ENCODE measurements around the gene CELF6. TPM values are rescaled to one million over a fixed set of nuclear protein-coding genes. Genes with fewer than 3 reads are reported as not detected.

Gene CELF6
- total and polyA plus RNA-seq, 2 experiments from 2014 or later: 0.14 TPM; not detected in 1

DNA sequence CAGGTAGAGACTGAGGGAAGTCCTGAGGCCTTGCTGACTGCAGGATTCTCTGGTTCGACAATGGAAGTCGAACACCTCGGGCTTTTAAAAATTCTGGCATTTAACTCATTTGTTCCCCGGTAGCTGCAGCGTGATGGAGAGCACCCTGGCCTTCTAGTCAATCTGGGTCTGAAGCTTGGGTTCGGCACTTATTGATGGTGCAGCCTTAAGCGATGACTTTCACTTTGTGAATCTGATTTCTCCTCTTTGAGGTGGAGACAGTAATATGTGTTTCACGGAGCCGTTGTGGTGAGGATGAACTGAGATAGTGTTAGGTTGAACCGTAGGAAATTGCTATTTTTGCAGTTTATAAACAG is 47.0 kb downstream of the CELF6 start:
- Histone ChIP-seq H3K4me3 (peak overlapping the region; percentile 90), H4K20me1 (replicated peaks; ENCODE audit: insufficient read depth) (peaks cover 13% of the 10 kb centered on the region), H3K4me1 (ENCODE audit: insufficient read depth) (peaks cover 7% of the 10 kb centered on the region; the same call in 1 of the 2 replicates), H3K9me2 (ENCODE audit: insufficient read depth) (no peaks in the 10 kb centered on the region), H3K4me2 (peak overlapping the region; percentile 86), H3K27me3 (ENCODE audit: insufficient read depth) (no peaks in the 10 kb centered on the region), H3F3A (replicated peaks; ENCODE audit: low read depth) (no peaks in the 10 kb centered on the region; the same call in 1 of the 2 replicates), H3K79me2 (replicated peaks; ENCODE audit: insufficient read depth) (peaks cover 15% of the 10 kb centered on the region), H2AFZ (peak overlapping the region; percentile 95), H3K27ac (ENCODE audit: low read depth) (no peak overlapping the region), H3K36me3 (ENCODE audit: insufficient read depth) (no peaks in the 10 kb centered on the region)
- no peak for TF ChIP-seq CREB1 (CRISPR knock-in tag; IDR thresholded peaks at IDR 0.05; ENCODE audit: low read depth)
- no peak for TF ChIP-seq POLR2AphosphoS5 (IDR thresholded peaks at IDR 0.05; ENCODE audit: low read depth)
- no peak for TF ChIP-seq STAT1 (IDR thresholded peaks at IDR 0.05; ENCODE audit: unreplicated experiment)
- TF ChIP-seq, protein P1, sequence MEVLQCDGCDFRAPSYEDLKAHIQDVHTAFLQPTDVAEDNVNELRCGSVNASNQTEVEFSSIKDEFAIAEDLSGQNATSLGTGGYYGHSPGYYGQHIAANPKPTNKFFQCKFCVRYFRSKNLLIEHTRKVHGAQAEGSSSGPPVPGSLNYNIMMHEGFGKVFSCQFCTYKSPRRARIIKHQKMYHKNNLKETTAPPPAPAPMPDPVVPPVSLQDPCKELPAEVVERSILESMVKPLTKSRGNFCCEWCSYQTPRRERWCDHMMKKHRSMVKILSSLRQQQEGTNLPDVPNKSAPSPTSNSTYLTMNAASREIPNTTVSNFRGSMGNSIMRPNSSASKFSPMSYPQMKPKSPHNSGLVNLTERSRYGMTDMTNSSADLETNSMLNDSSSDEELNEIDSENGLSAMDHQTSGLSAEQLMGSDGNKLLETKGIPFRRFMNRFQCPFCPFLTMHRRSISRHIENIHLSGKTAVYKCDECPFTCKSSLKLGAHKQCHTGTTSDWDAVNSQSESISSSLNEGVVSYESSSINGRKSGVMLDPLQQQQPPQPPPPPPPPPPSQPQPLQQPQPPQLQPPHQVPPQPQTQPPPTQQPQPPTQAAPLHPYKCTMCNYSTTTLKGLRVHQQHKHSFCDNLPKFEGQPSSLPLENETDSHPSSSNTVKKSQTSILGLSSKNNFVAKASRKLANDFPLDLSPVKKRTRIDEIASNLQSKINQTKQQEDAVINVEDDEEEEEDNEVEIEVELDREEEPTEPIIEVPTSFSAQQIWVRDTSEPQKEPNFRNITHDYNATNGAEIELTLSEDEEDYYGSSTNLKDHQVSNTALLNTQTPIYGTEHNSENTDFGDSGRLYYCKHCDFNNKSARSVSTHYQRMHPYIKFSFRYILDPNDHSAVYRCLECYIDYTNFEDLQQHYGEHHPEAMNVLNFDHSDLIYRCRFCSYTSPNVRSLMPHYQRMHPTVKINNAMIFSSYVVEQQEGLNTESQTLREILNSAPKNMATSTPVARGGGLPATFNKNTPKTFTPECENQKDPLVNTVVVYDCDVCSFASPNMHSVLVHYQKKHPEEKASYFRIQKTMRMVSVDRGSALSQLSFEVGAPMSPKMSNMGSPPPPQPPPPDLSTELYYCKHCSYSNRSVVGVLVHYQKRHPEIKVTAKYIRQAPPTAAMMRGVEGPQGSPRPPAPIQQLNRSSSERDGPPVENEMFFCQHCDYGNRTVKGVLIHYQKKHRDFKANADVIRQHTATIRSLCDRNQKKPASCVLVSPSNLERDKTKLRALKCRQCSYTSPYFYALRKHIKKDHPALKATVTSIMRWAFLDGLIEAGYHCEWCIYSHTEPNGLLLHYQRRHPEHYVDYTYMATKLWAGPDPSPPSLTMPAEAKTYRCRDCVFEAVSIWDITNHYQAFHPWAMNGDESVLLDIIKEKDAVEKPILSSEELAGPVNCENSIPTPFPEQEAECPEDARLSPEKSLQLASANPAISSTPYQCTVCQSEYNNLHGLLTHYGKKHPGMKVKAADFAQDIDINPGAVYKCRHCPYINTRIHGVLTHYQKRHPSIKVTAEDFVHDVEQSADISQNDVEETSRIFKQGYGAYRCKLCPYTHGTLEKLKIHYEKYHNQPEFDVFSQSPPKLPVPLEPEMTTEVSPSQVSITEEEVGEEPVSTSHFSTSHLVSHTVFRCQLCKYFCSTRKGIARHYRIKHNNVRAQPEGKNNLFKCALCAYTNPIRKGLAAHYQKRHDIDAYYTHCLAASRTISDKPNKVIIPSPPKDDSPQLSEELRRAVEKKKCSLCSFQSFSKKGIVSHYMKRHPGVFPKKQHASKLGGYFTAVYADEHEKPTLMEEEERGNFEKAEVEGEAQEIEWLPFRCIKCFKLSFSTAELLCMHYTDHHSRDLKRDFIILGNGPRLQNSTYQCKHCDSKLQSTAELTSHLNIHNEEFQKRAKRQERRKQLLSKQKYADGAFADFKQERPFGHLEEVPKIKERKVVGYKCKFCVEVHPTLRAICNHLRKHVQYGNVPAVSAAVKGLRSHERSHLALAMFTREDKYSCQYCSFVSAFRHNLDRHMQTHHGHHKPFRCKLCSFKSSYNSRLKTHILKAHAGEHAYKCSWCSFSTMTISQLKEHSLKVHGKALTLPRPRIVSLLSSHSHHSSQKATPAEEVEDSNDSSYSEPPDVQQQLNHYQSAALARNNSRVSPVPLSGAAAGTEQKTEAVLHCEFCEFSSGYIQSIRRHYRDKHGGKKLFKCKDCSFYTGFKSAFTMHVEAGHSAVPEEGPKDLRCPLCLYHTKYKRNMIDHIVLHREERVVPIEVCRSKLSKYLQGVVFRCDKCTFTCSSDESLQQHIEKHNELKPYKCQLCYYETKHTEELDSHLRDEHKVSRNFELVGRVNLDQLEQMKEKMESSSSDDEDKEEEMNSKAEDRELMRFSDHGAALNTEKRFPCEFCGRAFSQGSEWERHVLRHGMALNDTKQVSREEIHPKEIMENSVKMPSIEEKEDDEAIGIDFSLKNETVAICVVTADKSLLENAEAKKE (CRISPR knock-in tag; IDR thresholded peaks at IDR 0.05): no peak
- no peak for TF ChIP-seq EZH2 (IDR thresholded peaks at IDR 0.05; ENCODE audit: low read depth, unreplicated experiment)
- TF ChIP-seq ZNF114 (CRISPR knock-in tag; IDR thresholded peaks at IDR 0.05): no peak
- TF ChIP-seq JUNB (IDR thresholded peaks at IDR 0.05; ENCODE audit: unreplicated experiment): no peak
- no peak for TF ChIP-seq EZH2phosphoT487 (IDR thresholded peaks at IDR 0.05; ENCODE audit: unreplicated experiment)
- TF ChIP-seq, protein P2, sequence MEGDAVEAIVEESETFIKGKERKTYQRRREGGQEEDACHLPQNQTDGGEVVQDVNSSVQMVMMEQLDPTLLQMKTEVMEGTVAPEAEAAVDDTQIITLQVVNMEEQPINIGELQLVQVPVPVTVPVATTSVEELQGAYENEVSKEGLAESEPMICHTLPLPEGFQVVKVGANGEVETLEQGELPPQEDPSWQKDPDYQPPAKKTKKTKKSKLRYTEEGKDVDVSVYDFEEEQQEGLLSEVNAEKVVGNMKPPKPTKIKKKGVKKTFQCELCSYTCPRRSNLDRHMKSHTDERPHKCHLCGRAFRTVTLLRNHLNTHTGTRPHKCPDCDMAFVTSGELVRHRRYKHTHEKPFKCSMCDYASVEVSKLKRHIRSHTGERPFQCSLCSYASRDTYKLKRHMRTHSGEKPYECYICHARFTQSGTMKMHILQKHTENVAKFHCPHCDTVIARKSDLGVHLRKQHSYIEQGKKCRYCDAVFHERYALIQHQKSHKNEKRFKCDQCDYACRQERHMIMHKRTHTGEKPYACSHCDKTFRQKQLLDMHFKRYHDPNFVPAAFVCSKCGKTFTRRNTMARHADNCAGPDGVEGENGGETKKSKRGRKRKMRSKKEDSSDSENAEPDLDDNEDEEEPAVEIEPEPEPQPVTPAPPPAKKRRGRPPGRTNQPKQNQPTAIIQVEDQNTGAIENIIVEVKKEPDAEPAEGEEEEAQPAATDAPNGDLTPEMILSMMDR (conservative IDR thresholded peaks at IDR 0.05; ENCODE audit: low read depth in 2 of 2): no peak; a peak in 1 of 4 replicates
- TF ChIP-seq ZNF331 (CRISPR knock-in tag; IDR thresholded peaks at IDR 0.05; ENCODE audit: low read depth): no peak
- TF ChIP-seq, protein P3, sequence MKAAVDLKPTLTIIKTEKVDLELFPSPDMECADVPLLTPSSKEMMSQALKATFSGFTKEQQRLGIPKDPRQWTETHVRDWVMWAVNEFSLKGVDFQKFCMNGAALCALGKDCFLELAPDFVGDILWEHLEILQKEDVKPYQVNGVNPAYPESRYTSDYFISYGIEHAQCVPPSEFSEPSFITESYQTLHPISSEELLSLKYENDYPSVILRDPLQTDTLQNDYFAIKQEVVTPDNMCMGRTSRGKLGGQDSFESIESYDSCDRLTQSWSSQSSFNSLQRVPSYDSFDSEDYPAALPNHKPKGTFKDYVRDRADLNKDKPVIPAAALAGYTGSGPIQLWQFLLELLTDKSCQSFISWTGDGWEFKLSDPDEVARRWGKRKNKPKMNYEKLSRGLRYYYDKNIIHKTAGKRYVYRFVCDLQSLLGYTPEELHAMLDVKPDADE (IDR thresholded peaks at IDR 0.05): no peak
- TF ChIP-seq NANOG (IDR thresholded peaks at IDR 0.05; ENCODE audit: borderline replicate concordance): no peak
- TF ChIP-seq, protein P4, sequence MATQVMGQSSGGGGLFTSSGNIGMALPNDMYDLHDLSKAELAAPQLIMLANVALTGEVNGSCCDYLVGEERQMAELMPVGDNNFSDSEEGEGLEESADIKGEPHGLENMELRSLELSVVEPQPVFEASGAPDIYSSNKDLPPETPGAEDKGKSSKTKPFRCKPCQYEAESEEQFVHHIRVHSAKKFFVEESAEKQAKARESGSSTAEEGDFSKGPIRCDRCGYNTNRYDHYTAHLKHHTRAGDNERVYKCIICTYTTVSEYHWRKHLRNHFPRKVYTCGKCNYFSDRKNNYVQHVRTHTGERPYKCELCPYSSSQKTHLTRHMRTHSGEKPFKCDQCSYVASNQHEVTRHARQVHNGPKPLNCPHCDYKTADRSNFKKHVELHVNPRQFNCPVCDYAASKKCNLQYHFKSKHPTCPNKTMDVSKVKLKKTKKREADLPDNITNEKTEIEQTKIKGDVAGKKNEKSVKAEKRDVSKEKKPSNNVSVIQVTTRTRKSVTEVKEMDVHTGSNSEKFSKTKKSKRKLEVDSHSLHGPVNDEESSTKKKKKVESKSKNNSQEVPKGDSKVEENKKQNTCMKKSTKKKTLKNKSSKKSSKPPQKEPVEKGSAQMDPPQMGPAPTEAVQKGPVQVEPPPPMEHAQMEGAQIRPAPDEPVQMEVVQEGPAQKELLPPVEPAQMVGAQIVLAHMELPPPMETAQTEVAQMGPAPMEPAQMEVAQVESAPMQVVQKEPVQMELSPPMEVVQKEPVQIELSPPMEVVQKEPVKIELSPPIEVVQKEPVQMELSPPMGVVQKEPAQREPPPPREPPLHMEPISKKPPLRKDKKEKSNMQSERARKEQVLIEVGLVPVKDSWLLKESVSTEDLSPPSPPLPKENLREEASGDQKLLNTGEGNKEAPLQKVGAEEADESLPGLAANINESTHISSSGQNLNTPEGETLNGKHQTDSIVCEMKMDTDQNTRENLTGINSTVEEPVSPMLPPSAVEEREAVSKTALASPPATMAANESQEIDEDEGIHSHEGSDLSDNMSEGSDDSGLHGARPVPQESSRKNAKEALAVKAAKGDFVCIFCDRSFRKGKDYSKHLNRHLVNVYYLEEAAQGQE (IDR thresholded peaks at IDR 0.05; ENCODE audit: unreplicated experiment): no peak
- ATAC-seq (no peak; the same call in 2 of the 3 replicates), DNase-seq (ENCODE audit: low spot score) (no peak)
- Mint-ChIP-seq H3K9me3 (no peaks in the 10 kb centered on the region), H3K4me1 (peaks cover 14% of the 10 kb centered on the region), H3K27me3 (ENCODE audit: insufficient read depth, low read depth, poor library complexity) (peaks cover 6% of the 10 kb centered on the region), H3K27ac (peak overlapping the region; percentile 91), H3K4me3 (peak overlapping the region; percentile 80), H3K36me3 (ENCODE audit: low read depth) (no peaks in the 10 kb centered on the region; the same call in 2 of the 3 replicates)
